Measurements from ENCODE around the gene PEX1. TPM values are rescaled to one million over a fixed set of nuclear protein-coding genes. Genes with fewer than 3 reads are reported as not detected.
"Not testable (repeated sequence)": the region's sequence is repeated elsewhere in the genome, so short reads cannot be mapped to it uniquely, and the experiment has no call there.

The PEX1 gene
- total RNA-seq, 3 donors from 2014 or later, result 20.2 to 52.8 (median 34.4) TPM

- DNase-seq (ENCODE audit: low spot score in 2 of 2), result no peak
- H3K4me3 ChIP-seq, result no peak overlapping the region
- H3K27me3 ChIP-seq, result no peaks in the 10 kb centered on the region
- no peaks in the 10 kb centered on the region for H3K4me1 ChIP-seq
- intact Hi-C loops (cut with DNase I; ENCODE audit: low total_unique reads), result no loop called here
- H3K9me3 ChIP-seq, result no peaks in the 10 kb centered on the region
- H3K36me3 ChIP-seq, result no peaks in the 10 kb centered on the region
- TF ChIP-seq POLR2AphosphoS5 (IDR thresholded peaks at IDR 0.05) (no peak), POLR2A (IDR thresholded peaks at IDR 0.05) (no peak), CTCF (IDR thresholded peaks at IDR 0.05) (no peak)
- H3K27ac ChIP-seq, result no peak overlapping the region
Observed at GRCh38 chr7:92546856-92547497, 18.7 kb upstream of the PEX1 start.

- H3K36me3 ChIP-seq; H3K4me3 ChIP-seq; H3K9me3 ChIP-seq; H3K27ac ChIP-seq; H3K27me3 ChIP-seq; intact Hi-C loops (cut with DNase I; ENCODE audit: low total_unique reads); H3K4me1 ChIP-seq; DNase-seq (ENCODE audit: low spot score in 2 of 2): not testable (repeated sequence)
Observed at GRCh38 chr7:92545116-92545515, 16.8 kb upstream of the PEX1 start.

- H3K4me1 ChIP-seq; H3K9me3 ChIP-seq; H3K27ac ChIP-seq; DNase-seq (ENCODE audit: low spot score in 2 of 2); H3K4me3 ChIP-seq; H3K36me3 ChIP-seq; intact Hi-C loops (cut with DNase I; ENCODE audit: low total_unique reads); H3K27me3 ChIP-seq: not testable (repeated sequence)
Observed at GRCh38 chr7:92543542-92543941, 15.2 kb upstream of the PEX1 start.

GRCh38 chr7:92534572-92534971 is 6.3 kb upstream of the PEX1 start:
- TF ChIP-seq POLR2A (IDR thresholded peaks at IDR 0.05) (no peak), POLR2AphosphoS5 (IDR thresholded peaks at IDR 0.05) (no peak)
- DNase-seq (ENCODE audit: low spot score in 2 of 2), result no peak
- Histone ChIP-seq H3K36me3 (peaks cover 12% of the 10 kb centered on the region), H3K9me3 (no peaks in the 10 kb centered on the region), H3K4me3 (no peak overlapping the region), H3K4me1 (peaks cover 0 to 11% of the 10 kb centered on the region in 2 donors), H3K27ac (no peak overlapping the region), H3K27me3 (no peaks in the 10 kb centered on the region)
- intact Hi-C loops (cut with DNase I; ENCODE audit: low total_unique reads), result no loop called here

- TF ChIP-seq CTCF (IDR thresholded peaks at IDR 0.05) (no peak), POLR2A (IDR thresholded peaks at IDR 0.05) (no peak), POLR2AphosphoS5 (IDR thresholded peaks at IDR 0.05) (no peak)
- H3K4me3 ChIP-seq, result peak overlapping the region; percentile 67 to 95 (median 87)
- H3K4me1 ChIP-seq, result peaks cover 0 to 10% of the 10 kb centered on the region in 2 donors
- intact Hi-C loops (cut with DNase I; ENCODE audit: low total_unique reads), result no loop called here
- H3K27me3 ChIP-seq, result no peaks in the 10 kb centered on the region
- H3K27ac ChIP-seq, result peak overlapping the region; percentile 93 to 95
- H3K36me3 ChIP-seq, result no peaks in the 10 kb centered on the region
- H3K9me3 ChIP-seq, result no peaks in the 10 kb centered on the region
- no peak for DNase-seq (ENCODE audit: low spot score in 2 of 2)
Observed at GRCh38 chr7:92528958-92529264, 591 bp upstream of the PEX1 start.

GRCh38 chr7:92527300-92528187 is 776 bp downstream of the PEX1 start:
- DNase-seq (ENCODE audit: low spot score in 2 of 2), result peak in 1 of 2 donors; percentile 23
- Histone ChIP-seq H3K36me3 (no peaks in the 10 kb centered on the region), H3K4me1 (peaks cover 0 to 10% of the 10 kb centered on the region in 2 donors), H3K9me3 (no peaks in the 10 kb centered on the region), H3K27ac (peak overlapping the region; percentile 93 to 95), H3K27me3 (no peaks in the 10 kb centered on the region), H3K4me3 (peak overlapping the region; percentile 67 to 95 (median 87))
- TF ChIP-seq CTCF (IDR thresholded peaks at IDR 0.05) (no peak), POLR2A (IDR thresholded peaks at IDR 0.05) (no peak), POLR2AphosphoS5 (IDR thresholded peaks at IDR 0.05) (no peak)
- intact Hi-C loops (cut with DNase I; ENCODE audit: low total_unique reads), result no loop called here
